Suprapubic skin (tissue), 3 donors: ENCODE data around the gene GRIK3.

Experiments
- CTCF ChIP-seq, 2 donors: fragments of 200-600 bp in 1 of 2; fragments of 450-650 bp in 1 of 2; sonication (generic) in 1 of 2; IDR thresholded peaks; one replicate each; pipeline ENCODE4 v1.5.1; 2016 to 2019; ENCODE audit warnings: antibody characterized with exemption in 2 of 2, mild to moderate bottlenecking in 1 of 2, moderate library complexity in 1 of 2
- POLR2A ChIP-seq, 2 donors: fragments of 450-650 bp; IDR thresholded peaks; one replicate each; pipeline ENCODE4 v1.6.1; 2017; ENCODE audit warnings: antibody characterized with exemption in 2 of 2, mild to moderate bottlenecking in 2 of 2, moderate library complexity in 2 of 2

GRCh38 chr1:36988741-36989193, 45.5 kb downstream of the GRIK3 start:
- TF ChIP-seq CTCF (IDR thresholded peaks at IDR 0.05): no peak
- no peak for TF ChIP-seq POLR2A (IDR thresholded peaks at IDR 0.05)
